NCI-H2171 treated with DMSO at 0.1 percent for 48 hours (cell line): ENCODE data around the gene PFKM.

ENCODE experiments used
- DNase-seq: peaks from one replicate; lab custom pipeline; 2025; lab: John Stamatoyannopoulos, UW

Gene PFKM

DNA sequence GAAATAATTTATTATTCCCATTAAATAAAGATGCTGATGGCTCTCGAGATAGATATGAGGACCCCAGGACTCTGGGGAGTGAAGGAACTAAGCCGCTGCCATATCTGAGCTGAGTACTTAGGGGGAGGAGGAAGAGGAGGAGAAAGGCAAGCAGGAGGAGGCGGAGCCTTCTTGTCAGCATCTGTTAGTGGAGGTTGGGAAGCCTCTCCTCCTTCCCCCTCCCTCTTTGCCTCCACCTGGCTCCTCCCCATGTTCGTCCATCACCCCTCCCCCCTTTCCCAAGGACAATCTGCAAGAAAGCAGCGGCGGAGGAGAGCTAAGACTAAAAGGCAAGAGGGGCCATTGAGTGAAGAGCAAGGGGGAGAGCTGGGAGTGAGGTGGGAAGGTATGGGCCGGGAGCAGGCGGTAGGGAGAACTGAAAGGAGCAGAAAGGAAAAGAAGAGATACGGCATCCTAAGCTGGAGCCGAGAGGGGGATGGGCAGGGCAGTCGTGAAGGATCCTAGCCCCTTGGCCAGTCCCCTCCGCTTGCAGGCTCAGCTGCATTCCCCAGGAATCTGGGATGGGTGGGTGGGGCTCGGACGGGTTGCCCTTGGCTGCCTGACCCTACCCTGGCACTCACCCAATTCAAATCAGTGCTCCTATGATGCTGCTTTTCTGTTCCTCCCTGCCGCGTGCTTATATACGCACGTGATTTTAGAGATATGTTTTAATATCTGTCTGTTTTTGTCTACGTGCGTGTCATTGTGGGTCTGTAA lies at the start of gene PFKM:
Gene PFKM (plus strand): TSS at position 287 of the 756 bp plus-strand sequence. CDS start 3,411 bp downstream, outside the sequence.
- DNase-seq: peak; percentile 93

- DNase-seq: no peak
These were observed 49.1 kb upstream of the PFKM start for GRCh38 chr12:48070033-48070432.

DNA sequence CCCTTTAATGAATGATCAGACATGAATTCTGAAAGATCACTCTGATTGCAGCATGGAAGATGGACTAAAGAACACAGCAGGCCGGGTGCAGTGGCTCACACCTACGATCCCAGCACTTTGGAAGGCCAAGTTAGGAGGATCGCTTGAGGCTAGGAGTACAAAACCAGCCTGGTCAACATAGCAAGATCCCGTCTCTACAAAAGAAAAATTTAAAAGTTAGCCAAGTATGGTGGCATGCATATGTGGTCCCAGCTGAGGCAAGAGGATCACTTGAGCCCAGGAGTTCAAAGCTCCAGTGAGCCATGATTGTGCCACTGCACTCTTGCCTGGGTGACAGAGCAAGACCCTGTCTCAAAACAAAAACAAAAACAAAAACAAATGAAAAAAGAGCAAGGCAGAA lies 48.4 kb upstream of the PFKM start:
- DNase-seq: no peak

DNA sequence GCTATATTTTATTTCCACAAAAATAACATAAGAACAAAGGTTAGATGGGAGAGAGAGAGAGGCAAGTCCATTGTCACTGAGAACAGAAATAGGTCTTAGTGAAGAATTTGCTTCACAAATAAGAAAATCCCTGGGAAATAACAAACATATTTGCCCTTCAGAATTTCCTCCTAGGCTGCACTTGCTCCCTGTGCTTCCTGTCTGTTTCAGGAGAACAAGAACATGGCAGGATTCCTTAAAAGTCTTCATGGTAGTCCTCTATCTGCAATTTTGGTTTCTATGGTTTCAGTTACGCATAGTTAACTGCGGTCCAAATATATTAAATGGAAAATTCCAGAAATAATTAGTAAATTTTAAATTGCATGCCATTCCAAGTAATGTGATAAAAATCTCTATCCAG lies 47.4 kb upstream of the PFKM start:
- DNase-seq: no peak

DNA sequence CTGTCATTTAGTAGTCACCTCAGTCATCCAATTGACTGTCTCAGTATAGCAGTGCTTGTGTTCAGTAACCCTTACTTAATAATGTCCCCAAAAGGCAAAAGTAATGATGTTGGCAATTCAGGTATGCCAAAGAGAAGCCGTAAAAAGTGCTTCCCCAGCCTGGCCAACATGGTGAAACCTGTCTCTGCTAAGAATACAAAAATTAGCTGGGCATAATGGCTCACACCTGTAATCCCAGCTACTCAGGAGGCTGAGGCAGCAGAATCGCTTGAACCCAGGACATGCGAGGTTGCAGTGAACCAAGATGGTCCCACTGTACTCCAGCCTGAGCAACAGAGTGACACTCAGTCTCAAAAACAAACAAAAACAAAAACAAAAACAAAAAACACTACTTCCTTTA lies 46.9 kb upstream of the PFKM start:
- DNase-seq: no peak

DNA sequence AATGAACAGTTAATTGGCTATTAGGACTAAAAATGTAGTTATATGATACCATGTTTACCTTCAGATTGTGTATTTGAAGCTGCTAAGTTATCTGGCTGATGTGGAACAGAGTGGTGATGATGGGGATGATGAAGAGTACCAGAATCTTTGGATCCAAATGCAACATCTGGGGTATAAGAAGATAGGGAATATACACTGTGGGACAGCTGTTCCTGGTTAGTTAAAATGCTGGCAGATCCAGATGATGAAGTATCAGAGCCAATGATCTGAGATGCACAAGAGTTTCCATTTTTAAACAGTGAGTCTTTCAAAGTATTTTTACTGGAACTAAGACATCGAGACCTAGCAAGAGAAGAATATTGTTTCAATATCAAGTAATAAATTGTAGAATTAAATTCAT lies 44.9 kb upstream of the PFKM start:
- DNase-seq: no peak

DNA sequence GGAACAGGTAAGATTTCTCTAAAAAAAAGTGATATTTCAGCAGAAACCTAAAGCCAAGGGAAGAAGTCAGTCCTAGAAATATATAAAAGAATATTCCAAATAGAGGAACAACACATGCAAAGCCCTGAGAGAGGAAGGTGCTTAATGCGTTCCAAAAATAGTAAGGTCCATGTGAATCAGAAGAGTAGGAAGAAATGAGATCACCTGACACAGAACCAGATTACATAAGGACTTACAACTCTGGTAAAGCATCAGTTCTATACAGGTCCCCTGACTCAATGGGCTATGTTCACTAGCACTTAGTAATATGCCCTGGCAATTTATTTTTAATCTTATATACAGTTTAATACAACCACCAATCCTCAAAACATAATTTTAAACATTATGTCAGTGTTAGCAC lies 43.3 kb upstream of the PFKM start:
- no peak for DNase-seq

GRCh38 chr12:48077111-48077510 lies 42.1 kb upstream of the PFKM start:
- no peak for DNase-seq

GRCh38 chr12:48078901-48079300 lies 40.3 kb upstream of the PFKM start:
- no peak for DNase-seq

DNA sequence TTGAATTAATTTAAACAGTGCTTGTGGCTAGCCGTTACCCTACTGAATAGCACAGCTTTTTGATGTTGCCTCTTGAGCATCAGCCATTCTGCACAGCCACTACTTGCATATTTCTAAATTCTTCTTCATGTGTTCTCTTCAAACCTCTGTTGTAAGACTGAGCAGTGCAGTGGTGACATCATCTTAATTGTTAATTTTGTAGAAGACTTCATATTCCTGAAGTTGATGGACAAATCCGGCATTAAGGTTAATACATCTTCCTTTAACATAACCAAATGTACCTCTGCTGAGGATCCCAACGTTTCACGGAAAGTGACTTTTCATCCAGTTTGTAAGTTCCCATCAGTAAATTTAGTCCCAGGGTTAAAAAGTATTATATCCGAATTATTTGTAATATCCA lies 38.9 kb upstream of the PFKM start:
- no peak for DNase-seq

DNA sequence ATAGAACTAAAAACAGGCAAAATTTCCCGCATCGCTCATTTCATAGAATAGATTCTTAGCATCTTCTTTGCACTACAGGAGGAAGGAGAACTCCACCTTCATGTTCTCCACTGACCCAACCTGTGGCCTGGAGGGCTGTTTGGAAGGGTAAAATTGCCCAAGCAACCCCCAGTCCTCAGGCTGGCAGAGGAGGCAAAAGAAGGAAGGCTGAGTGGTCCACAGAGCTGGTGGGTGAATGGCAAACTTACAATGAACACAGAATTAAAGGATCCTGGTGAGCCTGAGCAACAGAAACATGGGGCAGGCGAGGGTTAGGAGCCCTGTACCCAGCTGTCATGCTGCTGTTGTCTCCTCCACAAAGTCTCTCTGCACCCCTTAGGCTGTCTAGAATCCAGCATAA lies 38.3 kb upstream of the PFKM start:
- no peak for DNase-seq

GRCh38 chr12:48084066-48084465 lies 35.1 kb upstream of the PFKM start:
- DNase-seq: peak; percentile 2

DNA sequence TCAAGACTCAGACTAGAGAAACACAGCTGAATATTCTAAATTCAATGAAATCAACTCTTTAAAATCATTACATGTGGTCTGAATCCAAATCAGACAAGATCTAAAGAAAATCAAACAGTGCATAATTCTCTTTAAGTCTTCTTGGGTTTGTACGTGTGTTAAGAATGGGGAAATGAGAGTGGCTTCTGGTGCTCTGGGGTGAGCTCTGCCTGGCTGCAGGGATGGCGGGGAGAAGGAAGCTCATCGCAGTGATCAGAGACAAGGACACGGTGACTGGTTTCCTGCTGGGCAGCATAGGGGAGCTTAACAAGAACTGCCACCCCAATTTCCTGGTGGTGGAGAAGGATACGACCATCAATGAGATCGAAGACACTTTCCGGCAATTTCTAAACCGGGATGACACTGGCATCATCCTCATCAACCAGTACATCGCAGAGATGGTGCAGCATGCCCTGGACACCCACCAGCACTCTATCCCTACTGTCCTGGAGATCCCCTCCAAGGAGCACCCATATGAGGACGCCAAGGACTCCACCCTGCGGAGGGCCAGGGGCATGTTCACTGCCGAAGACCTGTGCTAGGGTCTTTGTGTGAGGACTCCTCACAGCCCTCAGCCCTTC lies 34.2 kb upstream of the PFKM start:
- no peak for DNase-seq

DNA sequence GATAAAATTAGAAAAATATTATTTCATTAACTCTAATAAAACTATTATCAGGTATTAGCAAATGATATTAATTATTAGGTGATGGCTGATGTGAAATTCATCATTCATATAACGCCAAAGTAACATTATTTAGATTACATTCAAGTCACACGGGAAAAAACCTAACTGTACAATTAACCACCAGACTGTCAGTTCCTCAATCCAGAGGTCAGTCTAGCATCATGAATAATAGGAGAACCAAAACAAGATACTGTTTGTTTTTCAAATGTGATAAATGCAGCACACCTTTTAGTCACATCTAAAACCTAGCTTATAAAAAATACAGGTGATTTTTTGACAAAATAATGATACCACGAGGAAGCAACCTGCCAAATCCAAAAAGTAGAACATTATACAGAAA lies 32.8 kb upstream of the PFKM start:
- DNase-seq: no peak

DNA sequence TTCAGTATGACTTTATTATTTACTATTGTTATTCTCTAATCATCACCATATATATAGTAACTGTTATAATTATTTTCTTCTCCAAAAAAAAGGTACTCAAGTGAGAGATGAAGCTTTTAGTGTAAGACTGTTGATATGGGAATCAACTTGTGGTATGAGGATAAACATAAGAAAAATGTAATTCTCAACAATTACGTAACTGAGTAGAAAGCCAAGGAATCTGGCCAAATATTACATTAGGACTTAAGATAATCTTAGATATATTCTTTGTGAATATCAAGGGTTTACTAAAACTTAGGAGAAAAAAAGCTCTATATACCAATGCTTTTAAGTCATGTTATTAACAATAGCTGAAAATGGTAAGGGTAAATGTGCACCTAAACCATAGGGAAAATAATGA lies 26.6 kb upstream of the PFKM start:
- no peak for DNase-seq

DNA sequence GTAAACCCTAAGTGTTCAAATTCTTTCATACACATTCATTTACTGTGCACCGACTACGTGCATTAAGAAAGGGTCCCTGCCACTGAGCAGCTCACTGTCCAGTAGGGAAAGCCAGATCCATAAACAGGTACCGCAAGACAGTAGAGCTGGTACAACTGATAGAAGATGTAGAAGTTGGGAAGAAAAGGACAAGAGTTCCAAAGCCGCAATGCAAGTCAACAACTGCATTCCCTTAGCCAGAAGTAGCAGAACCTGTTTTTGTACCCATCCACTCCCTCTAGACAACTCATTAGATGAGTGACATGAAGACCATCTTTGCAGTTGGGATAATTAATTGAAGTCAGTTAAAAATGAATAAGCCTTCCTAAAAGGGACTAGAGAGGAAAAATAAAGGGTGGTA lies 14.6 kb upstream of the PFKM start:
- no peak for DNase-seq

- DNase-seq: peak; percentile 18
These were observed 13.8 kb upstream of the PFKM start for GRCh38 chr12:48105321-48105866.

DNA sequence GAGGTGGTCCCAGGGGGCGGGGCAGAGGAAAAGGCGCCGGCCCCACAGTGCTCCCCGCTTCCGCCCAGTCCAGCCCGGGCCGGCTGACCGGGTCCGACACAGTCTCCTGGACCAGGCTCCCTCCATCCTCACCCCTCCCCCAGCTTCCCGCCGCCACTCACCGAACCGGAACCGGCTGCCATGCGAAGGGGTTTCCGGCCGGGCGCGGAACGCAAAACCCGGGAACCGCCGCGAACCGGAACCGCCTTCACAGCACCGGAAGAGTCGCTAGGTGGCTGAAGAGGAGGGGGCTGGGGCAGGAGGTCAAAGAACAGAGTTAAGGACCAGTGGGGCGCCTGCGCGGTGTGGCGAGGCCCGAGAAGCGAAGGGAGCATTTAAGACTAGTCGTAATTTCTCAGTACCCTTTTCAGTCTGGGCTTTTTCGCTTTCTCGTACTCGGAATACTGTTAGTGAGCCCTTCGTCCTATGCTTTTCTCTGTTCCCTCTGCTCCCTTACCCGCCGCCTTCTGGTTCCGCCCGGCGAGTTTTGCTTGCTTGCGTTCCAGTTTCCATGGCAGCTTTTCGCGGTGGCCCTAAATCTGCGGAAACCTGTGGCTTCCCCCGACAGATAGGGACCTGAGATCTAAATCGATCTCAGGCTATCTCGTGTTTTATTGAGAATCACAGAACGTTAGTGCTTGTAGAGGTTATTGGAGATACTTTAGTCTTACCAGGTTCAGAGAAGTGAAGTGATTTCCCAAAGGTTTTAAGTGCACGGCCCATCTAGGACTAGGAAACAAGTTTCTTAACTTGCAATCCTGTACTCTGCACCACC lies 13.1 kb upstream of the PFKM start, which contains the start of gene SENP1:
Gene SENP1 (minus strand): TSS at position 213 of the 814 bp plus-strand sequence. CDS start 4,607 bp downstream, outside the sequence.
- DNase-seq: peak; percentile 94

DNA sequence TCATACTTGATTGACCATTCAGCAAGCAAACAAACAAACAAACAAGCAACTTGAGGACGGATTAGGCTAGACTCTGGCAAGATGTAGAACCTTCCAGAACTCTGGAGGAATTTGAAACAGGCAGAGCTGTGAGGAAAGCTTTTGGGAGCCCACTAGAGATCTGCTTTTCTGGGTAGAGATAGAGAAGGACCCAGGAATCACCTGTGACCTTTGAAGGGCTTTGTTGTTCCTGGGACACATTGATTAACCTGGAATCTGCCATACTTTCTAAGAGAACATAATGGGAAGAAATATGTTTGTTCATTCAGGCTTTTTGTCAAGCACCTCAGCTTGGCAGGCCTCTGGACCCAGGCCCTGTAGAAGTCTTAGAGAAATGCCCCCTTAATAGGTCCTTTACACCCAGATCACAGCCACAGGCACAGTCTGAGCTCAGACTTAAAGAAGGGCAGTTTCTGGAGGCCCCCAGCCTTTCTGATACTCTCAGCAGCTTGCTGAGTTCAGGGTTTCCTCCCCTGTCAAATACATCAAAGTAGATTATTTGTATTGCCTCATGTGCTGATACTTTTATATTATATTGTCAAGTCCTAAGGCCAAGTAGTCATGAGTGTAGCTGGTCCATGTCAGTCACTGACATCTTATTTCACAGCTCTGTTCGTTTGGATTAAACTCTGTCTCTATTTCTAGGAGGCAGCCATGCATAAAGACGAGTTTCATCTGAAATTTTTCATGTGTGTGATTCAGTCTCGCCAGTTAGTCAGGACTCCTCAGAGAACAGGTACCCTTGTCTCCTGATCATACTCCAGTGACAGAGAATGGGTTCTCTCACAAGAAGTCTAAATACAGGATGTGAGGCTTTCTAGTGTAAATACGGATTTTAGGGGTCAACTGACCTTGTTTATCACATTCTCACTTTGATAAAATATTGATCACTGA lies 12.2 kb upstream of the PFKM start:
- no peak for DNase-seq

DNA sequence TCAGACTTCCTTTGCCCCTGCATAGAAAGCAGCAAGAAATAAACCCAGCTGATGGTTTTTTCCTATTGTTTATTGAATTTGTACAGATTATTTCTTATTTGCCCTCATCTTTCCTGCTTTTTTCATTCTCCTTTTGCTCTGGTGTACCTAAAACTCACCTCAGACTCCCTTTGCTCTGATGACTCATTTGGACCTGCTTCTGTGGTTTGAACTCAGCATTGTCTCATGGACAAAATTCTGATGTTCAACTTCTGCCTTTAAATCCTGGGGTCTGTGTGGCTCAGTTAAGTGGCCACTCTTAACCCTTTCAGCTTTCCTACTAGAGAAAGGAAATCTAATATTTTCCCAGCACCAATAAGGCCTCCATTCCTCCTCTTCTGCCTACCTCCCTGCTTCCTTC lies 9.7 kb upstream of the PFKM start:
- no peak for DNase-seq

- DNase-seq: no peak
These were observed 8.4 kb upstream of the PFKM start for GRCh38 chr12:48110691-48111311.
